ENCODE results near the gene PRKAR1B.

- TF ChIP-seq CTCF (conservative IDR thresholded peaks at IDR 0.05; ENCODE audit: low read length) = no peak
- TF ChIP-seq EZH2phosphoT487 (IDR thresholded peaks at IDR 0.05; ENCODE audit: borderline replicate concordance, low read depth, low read length) = no peak
These were observed 44.3 kb upstream of the PRKAR1B start for GRCh38 chr7:771234-772004.
